Right atrium auricular region (tissue), 2 donors: ENCODE measurements around the gene WDR18. TPM values are rescaled to one million over a fixed set of nuclear protein-coding genes. Genes with fewer than 3 reads are reported as not detected.
A peak's percentile ranks its signal among the peaks of the same experiment; 100 is the strongest.

Experiments
- DNase-seq: peaks from one replicate; pipeline ENCODE4 v3.0.0-alpha.2; 2019; ENCODE audit warnings: low spot score
- H3K27ac ChIP-seq, 2 donors: fragments of 200-600 bp; sonication (generic); 1 replicate in 1 of 2; 2 replicates in 1 of 2; pipeline ENCODE4 v1.5.1; 2016 to 2019
- H3K27me3 ChIP-seq, 2 donors: fragments of 200-600 bp; sonication (generic); one replicate each; pipeline versions ENCODE4 v1.5.1 to v1.6.0; 2017 to 2019
- H3K36me3 ChIP-seq: fragments of 200-600 bp; sonication (generic); one replicate; pipeline ENCODE4 v1.5.1; 2016
- H3K4me1 ChIP-seq, 2 donors: fragments of 200-600 bp; sonication (generic); one replicate each; pipeline versions ENCODE4 v1.5.1 to v1.6.0; 2017 to 2019
- H3K4me3 ChIP-seq, 2 donors: fragments of 200-600 bp; sonication (generic); 1 replicate in 1 of 2; 2 replicates in 1 of 2; pipeline ENCODE4 v1.5.1; 2017 to 2019; ENCODE audit warnings: mild to moderate bottlenecking in 1 of 2, moderate library complexity in 1 of 2
- H3K9me3 ChIP-seq, 2 donors: fragments of 200-600 bp; sonication (generic); one replicate each; pipeline ENCODE4 v1.5.1; 2019
- total RNA-seq, 2 donors: library from RNA; depleted of rRNA; stranded (reverse); fragments of >200 nt; gene quantifications; one replicate each; pipeline ENCODE4 v1.1.0, GENCODE V29; 2016
- TF ChIP-seq, protein P1 (sequence below), 2 donors: fragments of 200-600 bp; sonication (generic); IDR thresholded peaks; one replicate each; pipeline ENCODE4 v1.5.1; 2019; ENCODE audit warnings: antibody characterized with exemption in 2 of 2

The WDR18 gene
- total RNA-seq, 2 donors from 2014 or later: 13.3 to 24.9 TPM

DNA sequence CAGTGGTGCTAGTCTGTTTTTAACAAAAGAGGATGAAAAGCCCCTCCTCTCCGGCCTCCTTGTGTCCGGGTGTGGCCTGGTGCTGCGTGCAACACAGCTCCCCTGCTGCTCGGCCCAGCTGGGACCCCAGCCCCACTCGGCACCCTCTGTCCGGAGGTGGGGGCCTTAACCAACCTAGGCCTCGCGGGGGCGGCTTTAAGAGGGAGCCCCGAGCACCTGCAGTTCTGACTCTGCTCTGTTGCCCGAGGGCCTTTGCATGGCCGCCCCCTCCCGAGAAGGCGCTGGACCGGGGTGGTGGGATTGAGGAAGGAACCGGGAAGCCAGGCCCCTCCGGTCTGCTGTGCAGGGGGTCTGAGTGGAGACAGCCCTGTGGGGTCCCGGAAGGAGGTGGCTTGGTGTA is 10.4 kb downstream of the WDR18 start:
- H3K4me1 ChIP-seq: peaks cover 0 to 11% of the 10 kb centered on the region in 2 donors
- H3K36me3 ChIP-seq: peaks cover 28% of the 10 kb centered on the region
- no peaks in the 10 kb centered on the region for H3K9me3 ChIP-seq
- TF ChIP-seq, protein P1, sequence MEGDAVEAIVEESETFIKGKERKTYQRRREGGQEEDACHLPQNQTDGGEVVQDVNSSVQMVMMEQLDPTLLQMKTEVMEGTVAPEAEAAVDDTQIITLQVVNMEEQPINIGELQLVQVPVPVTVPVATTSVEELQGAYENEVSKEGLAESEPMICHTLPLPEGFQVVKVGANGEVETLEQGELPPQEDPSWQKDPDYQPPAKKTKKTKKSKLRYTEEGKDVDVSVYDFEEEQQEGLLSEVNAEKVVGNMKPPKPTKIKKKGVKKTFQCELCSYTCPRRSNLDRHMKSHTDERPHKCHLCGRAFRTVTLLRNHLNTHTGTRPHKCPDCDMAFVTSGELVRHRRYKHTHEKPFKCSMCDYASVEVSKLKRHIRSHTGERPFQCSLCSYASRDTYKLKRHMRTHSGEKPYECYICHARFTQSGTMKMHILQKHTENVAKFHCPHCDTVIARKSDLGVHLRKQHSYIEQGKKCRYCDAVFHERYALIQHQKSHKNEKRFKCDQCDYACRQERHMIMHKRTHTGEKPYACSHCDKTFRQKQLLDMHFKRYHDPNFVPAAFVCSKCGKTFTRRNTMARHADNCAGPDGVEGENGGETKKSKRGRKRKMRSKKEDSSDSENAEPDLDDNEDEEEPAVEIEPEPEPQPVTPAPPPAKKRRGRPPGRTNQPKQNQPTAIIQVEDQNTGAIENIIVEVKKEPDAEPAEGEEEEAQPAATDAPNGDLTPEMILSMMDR (IDR thresholded peaks at IDR 0.05): no peak
- no peak for DNase-seq
- H3K4me3 ChIP-seq: no peak overlapping the region
- H3K27ac ChIP-seq: no peak overlapping the region
- H3K27me3 ChIP-seq: peaks cover 3 to 15% of the 10 kb centered on the region in 2 donors

DNA sequence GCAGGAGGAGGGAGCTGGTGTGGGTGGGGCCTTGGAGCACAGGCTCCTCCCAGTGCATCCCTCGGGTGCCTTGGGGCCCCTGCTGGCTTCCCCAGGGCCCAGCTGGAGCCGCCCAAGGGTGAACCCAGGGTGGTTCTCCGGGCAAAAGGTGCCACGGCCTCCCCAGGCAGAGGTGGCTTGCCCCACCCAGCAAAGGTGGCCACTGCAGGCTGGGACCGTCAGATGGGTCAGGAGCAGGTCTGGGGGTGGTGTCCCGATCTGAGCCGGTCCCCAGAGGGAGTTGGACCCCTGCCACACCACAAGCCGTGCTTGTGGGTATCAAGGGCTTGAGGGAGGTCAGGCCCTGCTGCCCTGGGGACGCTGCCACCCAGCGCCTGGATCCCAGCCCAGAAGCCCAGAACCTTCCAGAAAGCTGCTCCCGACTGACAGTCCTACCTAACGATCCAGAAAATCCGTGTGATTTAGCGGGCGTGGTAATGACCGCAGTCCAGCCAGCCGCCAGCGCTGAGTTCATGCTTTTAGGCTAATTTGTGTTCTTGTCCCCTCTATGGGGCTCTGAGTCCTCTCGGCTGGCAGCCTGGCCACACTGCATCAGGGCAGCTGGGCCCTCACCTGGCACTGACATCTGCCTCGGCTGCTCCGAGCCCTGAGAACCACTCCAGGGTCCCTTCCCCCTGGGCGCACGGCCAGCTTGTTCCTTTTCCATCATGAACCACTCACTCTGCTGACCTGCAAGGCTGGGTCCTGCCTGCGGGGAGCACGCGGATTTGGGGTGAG is 11.1 kb downstream of the WDR18 start:
- no peak for DNase-seq
- Histone ChIP-seq H3K4me1 (peaks cover 0 to 13% of the 10 kb centered on the region in 2 donors), H3K9me3 (no peaks in the 10 kb centered on the region), H3K27me3 (peaks cover 3 to 22% of the 10 kb centered on the region in 2 donors), H3K27ac (no peak overlapping the region), H3K4me3 (no peak overlapping the region), H3K36me3 (peaks cover 25% of the 10 kb centered on the region)
- TF ChIP-seq, protein P1 (IDR thresholded peaks at IDR 0.05): no peak

DNA sequence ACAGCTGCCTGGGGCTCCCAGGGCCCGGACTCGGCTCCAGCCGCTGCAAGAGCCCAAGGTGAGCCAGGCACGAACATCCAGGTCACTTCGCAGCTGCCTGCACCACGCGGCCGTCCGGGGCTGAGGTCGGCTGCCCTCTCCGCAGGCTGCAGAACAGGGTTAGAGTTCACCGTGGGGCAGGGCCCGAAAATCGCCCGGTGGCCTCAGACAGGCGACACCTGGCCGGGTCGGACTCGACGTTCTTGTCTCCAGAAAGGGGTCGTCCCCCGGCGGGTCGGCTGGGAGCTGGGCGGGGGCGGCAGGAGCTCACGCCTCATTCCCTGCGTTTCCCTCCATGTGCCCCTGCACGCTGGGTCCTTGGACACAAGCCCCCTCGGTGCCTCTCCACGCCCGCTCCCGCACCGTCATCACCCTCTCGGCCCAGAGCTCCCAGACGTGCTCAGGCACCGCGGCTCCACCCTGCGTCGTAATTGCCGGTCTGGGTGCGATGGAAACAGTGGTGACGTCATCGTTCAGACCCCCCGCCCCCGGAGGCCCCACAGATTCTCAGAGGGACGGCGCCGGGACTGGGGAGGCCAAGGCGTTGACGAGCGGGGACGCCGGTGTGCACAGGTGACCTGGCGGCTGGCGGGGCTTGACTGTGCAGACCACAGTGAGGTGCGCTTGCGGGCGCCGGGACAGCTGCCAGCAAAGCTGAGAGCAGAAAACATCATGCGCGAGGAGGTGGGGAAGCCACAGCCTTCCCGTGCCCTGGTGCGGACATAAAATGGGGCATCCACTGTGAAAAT is 12.1 kb downstream of the WDR18 start:
- TF ChIP-seq, protein P1 (IDR thresholded peaks at IDR 0.05): no peak
- Histone ChIP-seq H3K36me3 (peaks cover 16% of the 10 kb centered on the region), H3K4me3 (peak overlapping the region; percentile 5 to 9), H3K27me3 (peaks cover 3 to 29% of the 10 kb centered on the region in 2 donors), H3K27ac (no peak overlapping the region), H3K4me1 (peaks cover 0 to 21% of the 10 kb centered on the region in 2 donors), H3K9me3 (no peaks in the 10 kb centered on the region)
- no peak for DNase-seq

DNA sequence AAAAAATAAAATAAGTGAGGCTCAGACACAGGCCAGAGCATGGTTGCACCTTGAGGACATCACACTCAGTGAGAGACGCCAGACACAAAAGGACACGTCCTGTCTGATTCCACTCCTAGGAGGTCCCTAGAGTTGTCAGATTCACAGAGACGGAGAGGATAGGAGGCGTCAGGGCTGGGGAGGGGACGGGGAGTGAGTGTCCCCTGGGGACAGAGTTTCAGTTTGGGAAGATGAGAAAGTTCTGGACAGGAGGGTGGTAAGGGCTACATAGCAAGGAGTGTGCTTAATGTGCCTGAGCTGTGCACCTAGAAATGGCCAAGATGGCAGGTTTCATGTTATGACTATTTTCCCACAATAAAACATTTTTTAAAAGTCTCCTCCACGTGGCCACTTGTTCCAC is 13.9 kb downstream of the WDR18 start:
- peaks cover 11% of the 10 kb centered on the region for H3K36me3 ChIP-seq
- peaks cover 0 to 28% of the 10 kb centered on the region in 2 donors for H3K4me1 ChIP-seq
- no peak overlapping the region for H3K27ac ChIP-seq
- H3K27me3 ChIP-seq: peaks cover 3 to 29% of the 10 kb centered on the region in 2 donors
- TF ChIP-seq, protein P1 (IDR thresholded peaks at IDR 0.05): no peak
- H3K4me3 ChIP-seq: no peak overlapping the region
- DNase-seq: no peak
- no peaks in the 10 kb centered on the region for H3K9me3 ChIP-seq

DNA sequence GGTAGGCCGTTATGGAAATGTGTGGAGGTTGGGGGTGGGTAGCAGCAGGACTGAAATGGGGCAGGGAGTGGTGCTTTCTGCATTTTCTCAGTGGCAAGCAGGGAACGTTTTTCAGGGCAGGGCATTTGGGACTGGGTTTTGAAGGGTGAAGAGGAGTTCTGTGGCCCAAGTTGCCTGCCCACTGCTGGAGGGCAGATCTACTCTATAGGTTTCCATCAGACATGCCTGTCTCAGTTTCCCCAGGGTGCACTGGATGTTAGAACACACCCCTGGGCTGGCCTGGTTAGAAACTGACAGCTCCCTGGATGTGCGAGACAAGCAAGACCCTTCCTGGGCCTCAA is 15.2 kb downstream of the WDR18 start:
- H3K36me3 ChIP-seq: peaks cover 3% of the 10 kb centered on the region
- no peaks in the 10 kb centered on the region for H3K9me3 ChIP-seq
- no peak overlapping the region for H3K27ac ChIP-seq
- H3K4me1 ChIP-seq: peaks cover 0 to 28% of the 10 kb centered on the region in 2 donors
- peaks cover 3 to 29% of the 10 kb centered on the region in 2 donors for H3K27me3 ChIP-seq
- H3K4me3 ChIP-seq: no peak overlapping the region
- DNase-seq: no peak
- TF ChIP-seq, protein P1 (IDR thresholded peaks at IDR 0.05): no peak
